HepG2 (cell line): ENCODE results near the gene NUAK2. TPM values are rescaled to one million over a fixed set of nuclear protein-coding genes. Genes with fewer than 3 reads are reported as not detected.

Experiments
- ATAC-seq: fragments of 200-7000 bp; cut with Tn5 transposase; 3 replicates; pipeline ENCODE4 v1.9.1; 2020; ENCODE audit warnings: mild to moderate bottlenecking, moderate library complexity
- BruUV-seq: library from RNA; stranded (reverse); fragments of 400-500 nt; replicated peaks from 2 replicates; lab custom pipeline; 2021; lab: Mats Ljungman, UMichigan
- CTCF ChIA-PET: fragments of 300-600 bp; formaldehyde crosslinking; extraction: SDS; loops from one replicate; lab custom pipeline; 2021; ENCODE audit warnings: low total read pairs, inconsistent platforms, low intra/inter-chr PET ratio; lab: Yijun Ruan, JAX
- POLR2A ChIA-PET: fragments of 350-600 bp; sonication (Branson Sonifier 250); formaldehyde crosslinking; loops from one replicate; lab custom pipeline; 2020; ENCODE audit warnings: antibody characterized with exemption, inconsistent platforms; lab: Yijun Ruan, JAX
- DNase-seq: peaks from one replicate; pipeline ENCODE4 v3.0.0-alpha.2; 2015; ENCODE audit warnings: low spot score
- FAIRE-seq: peaks from 3 replicates; lab custom pipeline; 2011; peaks lifted over from hg19 to GRCh38; lab: Jason Lieb, UNC
- H2AFZ ChIP-seq: one replicate; pipeline ENCODE4 v1.6.1; 2011; ENCODE audit warnings: low read length, inconsistent platforms
- H3K27ac ChIP-seq: fragments of 300-600 bp; 3 replicates; pipeline ENCODE4 v1.8.0; 2011; ENCODE audit warnings: mixed run types, mild to moderate bottlenecking, mixed read lengths, low read length, inconsistent platforms; ENCODE audit not compliant: insufficient read depth; ENCODE audit errors: extremely low read length
- H3K27me3 ChIP-seq, 2 experiments: fragments of 200-600 bp in 1 of 2; 2 replicates in 1 of 2; 3 replicates in 1 of 2; pipeline versions ENCODE4 v1.6.0 to v1.8.0; 2011; ENCODE audit warnings: low read length in 2 of 2, mild to moderate bottlenecking in 2 of 2, moderate library complexity in 2 of 2, inconsistent platforms in 1 of 2; ENCODE audit not compliant: insufficient read depth in 2 of 2, control insufficient read depth in 1 of 2
- H3K36me3 ChIP-seq, 2 experiments: fragments of 200-600 bp in 1 of 2; replicated peaks in 1 of 2; 2 replicates in 1 of 2; 3 replicates in 1 of 2; pipeline versions ENCODE4 v1.5.1 to v1.8.0; 2011; ENCODE audit warnings: low read length in 2 of 2, inconsistent platforms in 1 of 2; ENCODE audit not compliant: insufficient read depth in 2 of 2, control insufficient read depth in 1 of 2
- H3K4me1 ChIP-seq: 2 replicates; pipeline ENCODE4 v1.5.1; 2012; ENCODE audit warnings: low read length, inconsistent platforms; ENCODE audit not compliant: insufficient read depth
- H3K4me2 ChIP-seq: 2 replicates; pipeline ENCODE4 v1.6.0; 2011; ENCODE audit warnings: low read depth, low read length, inconsistent platforms
- H3K4me3 ChIP-seq, 3 experiments: fragments of 200-600 bp in 1 of 3; sonication (generic), shearing (Covaris generic) in 1 of 3; replicated peaks in 1 of 3; 2 replicates each; pipeline ENCODE4 v1.5.1; 2011 to 2016; ENCODE audit warnings: low read length in 3 of 3, inconsistent platforms in 2 of 3, low read depth in 2 of 3, mild to moderate bottlenecking in 2 of 3, control low read depth in 1 of 3, mixed read lengths in 1 of 3; ENCODE audit not compliant: insufficient read depth in 1 of 3
- H3K79me2 ChIP-seq: one replicate; pipeline ENCODE4 v1.6.1; 2011; ENCODE audit warnings: low read length, inconsistent platforms; ENCODE audit not compliant: insufficient read depth
- H3K9ac ChIP-seq: 2 replicates; pipeline ENCODE4 v1.6.0; 2011; ENCODE audit warnings: mild to moderate bottlenecking, low read depth, low read length, inconsistent platforms; ENCODE audit not compliant: insufficient read depth
- H3K9me3 ChIP-seq: 2 replicates; pipeline ENCODE4 v1.5.1; 2012; ENCODE audit warnings: mild to moderate bottlenecking, low read length
- H4K20me1 ChIP-seq: 2 replicates; pipeline ENCODE4 v1.6.0; 2011; ENCODE audit warnings: inconsistent platforms, mild to moderate bottlenecking, low read length, moderate library complexity; ENCODE audit not compliant: insufficient read depth
- ADNP ChIP-seq: sonication (generic); formaldehyde crosslinking; IDR thresholded peaks from 2 replicates; pipeline ENCODE4 v1.4.0; 2020; ENCODE audit warnings: missing genetic modification reagents
- ATF5 ChIP-seq: sonication (generic); formaldehyde crosslinking; IDR thresholded peaks from 2 replicates; pipeline ENCODE4 v1.4.0; 2020; ENCODE audit warnings: mild to moderate bottlenecking, low read depth, missing genetic modification reagents
- FOXC1 ChIP-seq: sonication (generic); formaldehyde crosslinking; IDR thresholded peaks from 2 replicates; pipeline ENCODE4 v1.8.0; 2022; ENCODE audit warnings: mild to moderate bottlenecking, missing genetic modification reagents, borderline replicate concordance
- FOXO1 ChIP-seq: sonication (generic); formaldehyde crosslinking; IDR thresholded peaks from 2 replicates; pipeline ENCODE4 v1.4.0; 2020; ENCODE audit warnings: missing genetic modification reagents
- HNF4G ChIP-seq, 2 experiments: sonication (generic) in 1 of 2; formaldehyde crosslinking in 1 of 2; IDR thresholded peaks; 2 replicates each; pipeline versions ENCODE4 v1.4.0 to v1.6.1; 2011 to 2020; ENCODE audit warnings: borderline replicate concordance in 2 of 2, low read depth in 2 of 2, mild to moderate bottlenecking in 2 of 2, low read length in 1 of 2, missing genetic modification reagents in 1 of 2, moderate library complexity in 1 of 2
- HOXA5 ChIP-seq: sonication (generic); formaldehyde crosslinking; IDR thresholded peaks from 2 replicates; pipeline ENCODE4 v1.4.0; 2020; ENCODE audit warnings: missing genetic modification reagents
- JDP2 ChIP-seq: sonication (generic); formaldehyde crosslinking; IDR thresholded peaks from 2 replicates; pipeline ENCODE4 v1.8.1; 2022; ENCODE audit warnings: missing genetic modification reagents, borderline replicate concordance
- LBX2 ChIP-seq: sonication (generic); formaldehyde crosslinking; IDR thresholded peaks from 2 replicates; pipeline ENCODE4 v1.5.0; 2020; ENCODE audit warnings: missing genetic modification reagents, mild to moderate bottlenecking, borderline replicate concordance
- RXRA ChIP-seq: sonication (generic); formaldehyde crosslinking; IDR thresholded peaks from 2 replicates; pipeline ENCODE4 v1.5.1; 2020; ENCODE audit warnings: missing genetic modification reagents
- SATB2 ChIP-seq: sonication (generic); formaldehyde crosslinking; IDR thresholded peaks from 2 replicates; pipeline ENCODE4 v1.5.0; 2020; ENCODE audit warnings: missing genetic modification reagents
- SP5 ChIP-seq: IDR thresholded peaks from 2 replicates; pipeline ENCODE4 v1.6.1; 2016; ENCODE audit warnings: low read depth, borderline replicate concordance
- SYNCRIP ChIP-seq: fragments of 200-400 bp; formaldehyde crosslinking; IDR thresholded peaks from 2 replicates; pipeline ENCODE4 v1.6.1; 2018; ENCODE audit warnings: mild to moderate bottlenecking, low read depth, low read length; ENCODE audit not compliant: insufficient read depth
- TBX2 ChIP-seq: sonication (generic); formaldehyde crosslinking; IDR thresholded peaks from 2 replicates; pipeline ENCODE4 v1.5.0; 2020; ENCODE audit warnings: missing genetic modification reagents, mild to moderate bottlenecking, borderline replicate concordance
- ZBTB33 ChIP-seq: sonication (generic); formaldehyde crosslinking; IDR thresholded peaks from 2 replicates; pipeline ENCODE4 v1.4.0; 2020; ENCODE audit warnings: missing genetic modification reagents
- ZBTB44 ChIP-seq: sonication (generic); formaldehyde crosslinking; IDR thresholded peaks from 2 replicates; pipeline ENCODE4 v1.4.0; 2020; ENCODE audit warnings: missing genetic modification reagents
- WGBS: methylation state at CpG from one replicate; pipeline ENCODE4 v1.1.6; 2017; ENCODE audit warnings: low lambda C conversion rate; 5-methylcytosine and 5-hydroxymethylcytosine counted together
- in situ Hi-C: cut with HindIII; loops from 2 replicates; pipeline ENCODE4 v1.10.0; 2017; ENCODE audit warnings: low pct_unique_long_range_greater_than_20kb; ENCODE audit not compliant: extremely low pct_ligation_motif_present
- intact Hi-C: fragments of 100-400 bp; cut with micrococcal nuclease; formaldehyde crosslinking; loops from one replicate; pipeline ENCODE4 v1.10.0; 2022; ENCODE audit not compliant: unreplicated experiment
- polyA plus RNA-seq, 8 experiments: library from polyadenylated mRNA; depleted of rRNA in 3 of 8; stranded (reverse) in 7 of 8; unstranded in 1 of 8; fragments of >200 nt; fragmentation: Illumina TruSeq in 4 of 8; extraction: Trizol in 4 of 8; gene quantifications; 2 replicates each; pipeline versions ENCODE4 v1.2.1 to v1.2.3, GENCODE V29; 2011 to 2016; ENCODE audit warnings: low read depth in 4 of 8, missing spikeins in 1 of 8, mixed read lengths in 1 of 8; ENCODE audit not compliant: insufficient read depth in 1 of 8
- total RNA-seq, 5 experiments: library from RNA; depleted of rRNA; stranded (reverse); fragments of >200 nt; fragmentation: Illumina TruSeq; extraction: Trizol; gene quantifications; 2 replicates each; pipeline ENCODE4 v1.2.3, GENCODE V29; 2016; ENCODE audit warnings: low read depth in 1 of 5

The NUAK2 gene
- total and polyA plus RNA-seq, 2 of the 13 experiments (the other 11 are each of a cell fraction or from before 2014, with no cell fraction given) = 0.75 to 1.1 TPM

- Histone ChIP-seq H3K4me1 (peaks cover 91% of the 10 kb centered on the region), H2AFZ (no peak overlapping the region), H3K9me3 (no peaks in the 10 kb centered on the region), H3K9ac (no peak overlapping the region), H3K27me3 (no peaks in the 10 kb centered on the region), H3K27ac (no peak overlapping the region), H4K20me1 (no peaks in the 10 kb centered on the region), H3K79me2 (no peaks in the 10 kb centered on the region), H3K4me2 (no peak overlapping the region), H3K36me3 (no peaks in the 10 kb centered on the region), H3K4me3 (no peak overlapping the region)
- CTCF ChIA-PET = no interaction called here
- FAIRE-seq (no peak), DNase-seq (no peak), ATAC-seq (no peak)
- intact Hi-C loops (no loop called here), in situ Hi-C loops (no loop called here)
- BruUV-seq = no TSS peak
- 87% methylated on average over 2 of the region's 2 CpGs for WGBS
- POLR2A ChIA-PET = interaction anchor here (1.2 to 3.4 kb wide), 4 partner anchors 17 to 29 kb away, joined by 3 to 14 read pairs (median 8); partner anchors contain the start of gene NUAK2
- no peak for TF ChIP-seq FOXO1 (CRISPR knock-in tag)
- no peak for TF ChIP-seq SP5
- no peak for TF ChIP-seq RXRA (CRISPR knock-in tag)
- TF ChIP-seq ADNP = no peak
- TF ChIP-seq SATB2 (CRISPR knock-in tag) = no peak
- TF ChIP-seq ZBTB33 = no peak
- no peak for TF ChIP-seq TBX2 (CRISPR knock-in tag)
- TF ChIP-seq HNF4G (IDR thresholded peaks at IDR 0.05; ENCODE audit: borderline replicate concordance, low read depth, low read length) = no peak
- TF ChIP-seq HNF4G (CRISPR knock-in tag; IDR thresholded peaks at IDR 0.05; ENCODE audit: borderline replicate concordance, low read depth) = no peak
- TF ChIP-seq FOXC1 = no peak
- no peak for TF ChIP-seq ATF5 (CRISPR knock-in tag)
- no peak for TF ChIP-seq HOXA5 (CRISPR knock-in tag)
- no peak for TF ChIP-seq JDP2 (CRISPR knock-in tag)
- no peak for TF ChIP-seq ZBTB44
- TF ChIP-seq LBX2 = no peak
- TF ChIP-seq SYNCRIP = no peak
Observed at GRCh38 chr1:205296154-205296553, 25.4 kb downstream of the NUAK2 start.
